HCT116 (cell line): ENCODE data around the gene ATXN2. TPM values are rescaled to one million over a fixed set of nuclear protein-coding genes. Genes with fewer than 3 reads are reported as not detected.

Source experiments
- ATAC-seq: fragments of 200-7000 bp; cut with Tn5 transposase; 2 replicates; pipeline ENCODE4 v1.9.1; 2020; ENCODE audit warnings: mild to moderate bottlenecking, moderate library complexity
- BruUV-seq: library from RNA; stranded (reverse); fragments of 400-500 nt; replicated peaks from 2 replicates; lab custom pipeline; 2021; lab: Mats Ljungman, UMichigan
- CTCF ChIA-PET: fragments of 300-600 bp; sonication (Branson Sonifier 250); formaldehyde crosslinking; loops from one replicate; lab custom pipeline; 2021; ENCODE audit warnings: antibody characterized with exemption; lab: Charles Lee
- POLR2A ChIA-PET: fragments of 300-600, 350-600 bp; sonication (Branson Sonifier 250); formaldehyde crosslinking; loops from one replicate; lab custom pipeline; 2021; ENCODE audit warnings: antibody characterized with exemption; lab: Charles Lee
- RAD21 ChIA-PET, 2 experiments: fragments of 300-600 bp; sonication (Branson Sonifier 250); formaldehyde crosslinking; loops; one replicate each; lab custom pipeline; 2023; ENCODE audit warnings: low total read pairs in 2 of 2; ENCODE audit not compliant: uncharacterized antibody in 2 of 2, unreplicated experiment in 2 of 2, low non-redundant PET in 1 of 2; lab: Charles Lee
- DNase-seq: peaks from one replicate; pipeline ENCODE4 v3.0.0-alpha.2; 2010; ENCODE audit warnings: low read depth, low spot score
- H2AFZ ChIP-seq: fragments of 200-600 bp; shearing (Covaris generic), sonication (generic); 2 replicates; pipeline ENCODE4 v1.6.1; 2017; ENCODE audit warnings: low read depth, mixed run types, mixed read lengths, antibody characterized with exemption, low read length; ENCODE audit not compliant: poor library complexity, severe bottlenecking
- H3K27ac ChIP-seq: 2 replicates; pipeline ENCODE4 v1.5.1; 2012; ENCODE audit warnings: low read depth, low read length
- H3K27me3 ChIP-seq: fragments of 200-600 bp; sonication (generic); 2 replicates; pipeline ENCODE4 v1.6.1; 2016; ENCODE audit warnings: mixed run types, low read length, mixed read lengths; ENCODE audit not compliant: insufficient read depth
- H3K36me3 ChIP-seq, 2 experiments: fragments of 200-500 bp in 1 of 2; fragments of 200-600 bp in 1 of 2; sonication (Bioruptor generic) in 1 of 2; sonication (generic) in 1 of 2; 2 replicates each; pipeline versions ENCODE4 v1.5.1 to v1.6.1; 2014 to 2016; ENCODE audit warnings: low read length in 2 of 2, inconsistent platforms in 1 of 2, mixed read lengths in 1 of 2, mixed run types in 1 of 2; ENCODE audit not compliant: insufficient read depth in 2 of 2, control insufficient read depth in 1 of 2
- H3K4me1 ChIP-seq, 2 experiments: fragments of 200-600 bp in 1 of 2; sonication (generic) in 1 of 2; 2 replicates each; pipeline versions ENCODE4 v1.5.1 to v1.6.1; 2012 to 2017; ENCODE audit warnings: low read length in 2 of 2, inconsistent platforms in 1 of 2, mild to moderate bottlenecking in 1 of 2, mixed read lengths in 1 of 2, mixed run types in 1 of 2, moderate library complexity in 1 of 2; ENCODE audit not compliant: insufficient read depth in 2 of 2, control insufficient read depth in 1 of 2
- H3K4me2 ChIP-seq: fragments of 200-600 bp; sonication (generic); 2 replicates; pipeline ENCODE4 v1.6.1; 2017; ENCODE audit warnings: mixed run types, low read length, mixed read lengths
- H3K4me3 ChIP-seq, 2 experiments: fragments of 200-600 bp in 1 of 2; sonication (generic) in 1 of 2; replicated peaks in 1 of 2; 2 replicates each; pipeline ENCODE4 v1.5.1; 2011 to 2016; ENCODE audit warnings: low read length in 2 of 2, control low read depth in 1 of 2, low read depth in 1 of 2, mild to moderate bottlenecking in 1 of 2, mixed read lengths in 1 of 2, mixed run types in 1 of 2
- H3K79me2 ChIP-seq: fragments of 200-600 bp; sonication (generic); 2 replicates; pipeline ENCODE4 v1.6.1; 2017; ENCODE audit warnings: mild to moderate bottlenecking, mixed run types, low read length, moderate library complexity, mixed read lengths; ENCODE audit not compliant: insufficient read depth
- H3K9ac ChIP-seq: fragments of 200-600 bp; sonication (generic); 2 replicates; pipeline ENCODE4 v1.6.1; 2016; ENCODE audit warnings: low read length, mixed read lengths
- H3K9me2 ChIP-seq: fragments of 200-600 bp; sonication (generic), shearing (Covaris generic); 2 replicates; pipeline ENCODE4 v1.6.1; 2017; ENCODE audit warnings: mixed run types, mild to moderate bottlenecking, moderate library complexity; ENCODE audit not compliant: insufficient read depth
- H3K9me3 ChIP-seq, 2 experiments: fragments of 200-500 bp in 1 of 2; fragments of 200-600 bp in 1 of 2; sonication (Bioruptor generic) in 1 of 2; sonication (generic) in 1 of 2; 2 replicates each; pipeline ENCODE4 v1.6.1; 2014 to 2017; ENCODE audit warnings: low read length in 2 of 2, mixed read lengths in 2 of 2, inconsistent platforms in 1 of 2, low read depth in 1 of 2, mild to moderate bottlenecking in 1 of 2, mixed run types in 1 of 2, moderate library complexity in 1 of 2; ENCODE audit not compliant: control insufficient read depth in 1 of 2, insufficient read depth in 1 of 2
- H4K20me1 ChIP-seq: fragments of 200-600 bp; sonication (generic), shearing (Covaris generic); 2 replicates; pipeline ENCODE4 v1.6.1; 2017; ENCODE audit warnings: mixed run types, mild to moderate bottlenecking, moderate library complexity; ENCODE audit not compliant: insufficient read depth
- EGR1 ChIP-seq: IDR thresholded peaks from 2 replicates; pipeline ENCODE4 v1.6.1; 2012; ENCODE audit warnings: low read depth
- ELF1 ChIP-seq: IDR thresholded peaks from 2 replicates; pipeline ENCODE4 v1.6.1; 2012; ENCODE audit warnings: low read depth, borderline replicate concordance
- POLR2AphosphoS5 ChIP-seq: IDR thresholded peaks from 2 replicates; pipeline ENCODE4 v1.6.1; 2011; ENCODE audit warnings: mild to moderate bottlenecking, low read depth, low read length, moderate library complexity
- RAD21 ChIP-seq: IDR thresholded peaks from 2 replicates; pipeline ENCODE4 v1.6.1; 2012; ENCODE audit warnings: low read depth, mild to moderate bottlenecking
- SRF ChIP-seq: IDR thresholded peaks from 2 replicates; pipeline ENCODE4 v1.6.1; 2012; ENCODE audit warnings: low read depth
- ZNF274 ChIP-seq: fragments of 200-500 bp; sonication (Bioruptor generic); IDR thresholded peaks from 2 replicates; pipeline ENCODE4 v1.6.1; 2014; ENCODE audit warnings: mild to moderate bottlenecking, low read depth, low read length, inconsistent platforms
- intact Hi-C: fragments of 100-400 bp; cut with micrococcal nuclease; formaldehyde crosslinking; loops from 2 replicates; pipeline ENCODE4 v1.10.0; 2022
- total RNA-seq: library from RNA; stranded (reverse); gene quantifications from one replicate; pipeline ENCODE4 v1.2.1, GENCODE V29; 2021; ENCODE audit not compliant: unreplicated experiment
- TF ChIP-seq, protein P1 (sequence below), 3 experiments: fragments of 200-600 bp in 1 of 3; sonication (generic) in 1 of 3; IDR thresholded peaks in 2 of 3; conservative IDR thresholded peaks in 1 of 3; 2 replicates each; pipeline ENCODE4 v1.5.1; 2012 to 2017; ENCODE audit warnings: low read depth in 2 of 3, low read length in 2 of 3, antibody characterized with exemption in 1 of 3, borderline replicate concordance in 1 of 3, control low read depth in 1 of 3, mild to moderate bottlenecking in 1 of 3, mixed read lengths in 1 of 3, mixed run types in 1 of 3, moderate library complexity in 1 of 3; ENCODE audit not compliant: insufficient read depth in 1 of 3

ATXN2 gene
- total RNA-seq, 1 experiment from 2014 or later, result 72.7 TPM

DNA sequence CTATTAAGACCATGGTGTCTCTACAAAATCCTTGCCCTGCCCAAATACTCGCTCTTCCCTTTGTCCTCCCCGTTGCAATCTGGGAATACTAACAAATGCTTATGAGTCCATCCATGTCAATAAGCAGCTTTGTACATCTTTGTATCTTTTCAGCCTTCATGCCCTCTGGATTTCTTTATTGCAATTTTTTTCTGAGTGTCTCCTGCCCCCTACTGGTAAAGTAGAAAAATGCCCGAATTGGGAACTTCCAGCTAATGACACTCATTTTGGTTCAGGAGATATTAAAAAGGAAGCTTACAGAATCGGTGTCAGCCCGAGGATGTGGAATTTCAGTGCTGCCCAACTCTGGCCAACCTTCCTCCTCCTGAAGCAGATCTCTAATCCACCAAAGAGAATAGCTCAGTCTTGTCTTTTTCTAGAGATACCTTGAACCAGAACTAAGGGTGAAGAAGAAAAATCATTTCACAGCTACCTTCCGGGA lies 147.4 kb downstream of the ATXN2 start:
- H3K36me3 ChIP-seq, result peaks cover 45 to 48% of the 10 kb centered on the region in 2 experiments; a peak in 3 of 4 replicates
- H3K4me1 ChIP-seq, result no peaks in the 10 kb centered on the region
- H4K20me1 ChIP-seq, result no peaks in the 10 kb centered on the region; the same call in 1 of the 2 replicates
- POLR2A ChIA-PET, result interaction anchor here (1.8 kb wide), 1 partner anchor 54 kb away, joined by 8 read pairs; no protein-coding TSS in a partner anchor
- no peaks in the 10 kb centered on the region for H3K27me3 ChIP-seq
- peak; percentile 85 for TF ChIP-seq RAD21
- TF ChIP-seq POLR2AphosphoS5, result 0 out of 2 replicates have a peak, but pooled peaks have one; percentile 7
- no peak for TF ChIP-seq ELF1
- TF ChIP-seq, protein P1, sequence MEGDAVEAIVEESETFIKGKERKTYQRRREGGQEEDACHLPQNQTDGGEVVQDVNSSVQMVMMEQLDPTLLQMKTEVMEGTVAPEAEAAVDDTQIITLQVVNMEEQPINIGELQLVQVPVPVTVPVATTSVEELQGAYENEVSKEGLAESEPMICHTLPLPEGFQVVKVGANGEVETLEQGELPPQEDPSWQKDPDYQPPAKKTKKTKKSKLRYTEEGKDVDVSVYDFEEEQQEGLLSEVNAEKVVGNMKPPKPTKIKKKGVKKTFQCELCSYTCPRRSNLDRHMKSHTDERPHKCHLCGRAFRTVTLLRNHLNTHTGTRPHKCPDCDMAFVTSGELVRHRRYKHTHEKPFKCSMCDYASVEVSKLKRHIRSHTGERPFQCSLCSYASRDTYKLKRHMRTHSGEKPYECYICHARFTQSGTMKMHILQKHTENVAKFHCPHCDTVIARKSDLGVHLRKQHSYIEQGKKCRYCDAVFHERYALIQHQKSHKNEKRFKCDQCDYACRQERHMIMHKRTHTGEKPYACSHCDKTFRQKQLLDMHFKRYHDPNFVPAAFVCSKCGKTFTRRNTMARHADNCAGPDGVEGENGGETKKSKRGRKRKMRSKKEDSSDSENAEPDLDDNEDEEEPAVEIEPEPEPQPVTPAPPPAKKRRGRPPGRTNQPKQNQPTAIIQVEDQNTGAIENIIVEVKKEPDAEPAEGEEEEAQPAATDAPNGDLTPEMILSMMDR (IDR thresholded peaks at IDR 0.05 in 2 of 3, conservative IDR thresholded peaks at IDR 0.05 in 1 of 3; ENCODE audit: borderline replicate concordance in 1 of 3, insufficient read depth in 1 of 3, low read depth in 2 of 3, low read length in 2 of 3), result peak; percentile 75 to 92 (median 81)
- TF ChIP-seq, all 23 proteins: peak for 3
- Histone ChIP-seq H3K4me3 (no peak overlapping the region), H3K79me2 (no peaks in the 10 kb centered on the region), H3K4me2 (no peak overlapping the region), H3K9me3 (no peaks in the 10 kb centered on the region), H3K27ac (no peak overlapping the region), H3K9me2 (no peaks in the 10 kb centered on the region), H3K9ac (no peak overlapping the region), H2AFZ (no peak overlapping the region)
- CTCF ChIA-PET, result interaction anchor here (0.6 to 4.2 kb wide), 26 partner anchors 9 to 445 kb away, joined by 3 to 94 read pairs (median 5); no protein-coding TSS in a partner anchor
- ATAC-seq (peak; percentile 61), DNase-seq (peak; percentile 24)
- BruUV-seq, result no TSS peak
- intact Hi-C loops, result loop anchor here (1.0 to 2.0 kb wide), 2 partner anchors 54 to 121 kb away; no protein-coding TSS in a partner anchor
- RAD21 ChIA-PET, result interaction anchor here (1.0 to 1.5 kb wide), 3 partner anchors 9 to 55 kb away, joined by 3 to 9 read pairs (median 7); no protein-coding TSS in a partner anchor

GRCh38 chr12:111451232-111451631 lies 147.9 kb downstream of the ATXN2 start:
- Histone ChIP-seq H3K9me3 (no peaks in the 10 kb centered on the region), H3K4me2 (no peak overlapping the region), H3K79me2 (no peaks in the 10 kb centered on the region), H2AFZ (no peak overlapping the region), H3K9ac (no peak overlapping the region), H3K4me1 (no peaks in the 10 kb centered on the region), H3K27me3 (no peaks in the 10 kb centered on the region), H3K4me3 (no peak overlapping the region), H4K20me1 (no peaks in the 10 kb centered on the region; the same call in 1 of the 2 replicates), H3K9me2 (no peaks in the 10 kb centered on the region), H3K36me3 (peaks cover 45 to 49% of the 10 kb centered on the region in 2 experiments; a peak in 3 of 4 replicates), H3K27ac (no peak overlapping the region)
- no TSS peak for BruUV-seq
- ATAC-seq (no peak), DNase-seq (no peak)
- CTCF ChIA-PET, result interaction anchor here (0.8 to 4.2 kb wide), 21 partner anchors 8 to 445 kb away, joined by 3 to 94 read pairs (median 6); no protein-coding TSS in a partner anchor
- TF ChIP-seq POLR2AphosphoS5 (0 out of 2 replicates have a peak, but pooled peaks have one; percentile 14), ELF1 (no peak), EGR1 (no peak), SRF (no peak), ZNF274 (no peak)
- RAD21 ChIA-PET, result interaction anchor here (1.0 to 1.5 kb wide), 3 partner anchors 9 to 55 kb away, joined by 3 to 9 read pairs (median 7); no protein-coding TSS in a partner anchor
- POLR2A ChIA-PET, result interaction anchor here (1.8 kb wide), 1 partner anchor 54 kb away, joined by 8 read pairs; no protein-coding TSS in a partner anchor
- intact Hi-C loops, result loop anchor here (1.0 to 2.0 kb wide), 2 partner anchors 54 to 120 kb away; no protein-coding TSS in a partner anchor
